Neural cell (in vitro differentiated cells): Measurements from ENCODE around the gene C6orf132.

Source experiments
- CTCF ChIP-seq: fragments of 450-650 bp; IDR thresholded peaks from 2 replicates; pipeline ENCODE4 v1.5.1; 2014; ENCODE audit warnings: antibody characterized with exemption, mild to moderate bottlenecking, moderate library complexity; ENCODE audit not compliant: poor library complexity, severe bottlenecking
- EP300 ChIP-seq: fragments of 450-650 bp; conservative IDR thresholded peaks from 2 replicates; pipeline ENCODE4 v1.6.1; 2014; ENCODE audit warnings: antibody characterized with exemption, mild to moderate bottlenecking, moderate library complexity; ENCODE audit not compliant: poor library complexity, severe bottlenecking
- MXI1 ChIP-seq: fragments of 450-650 bp; conservative IDR thresholded peaks from 2 replicates; pipeline ENCODE4 v1.6.1; 2014; ENCODE audit warnings: antibody characterized with exemption, mild to moderate bottlenecking; ENCODE audit not compliant: poor library complexity, severe bottlenecking
- POLR2AphosphoS5 ChIP-seq: IDR thresholded peaks from 2 replicates; pipeline ENCODE4 v1.6.1; 2012
- RAD21 ChIP-seq: fragments of 450-650 bp; conservative IDR thresholded peaks from 2 replicates; pipeline ENCODE4 v1.6.1; 2014; ENCODE audit warnings: antibody characterized with exemption, mild to moderate bottlenecking, moderate library complexity
- REST ChIP-seq: IDR thresholded peaks from 2 replicates; pipeline ENCODE4 v1.6.1; 2012; ENCODE audit warnings: borderline replicate concordance

- no peak for TF ChIP-seq CTCF
- TF ChIP-seq RAD21 = no peak
- no peak for TF ChIP-seq EP300
- TF ChIP-seq MXI1 = no peak
- TF ChIP-seq REST = no peak
- TF ChIP-seq POLR2AphosphoS5 = no peak
Measured at GRCh38 chr6:42099340-42100028, 42.9 kb downstream of the C6orf132 start.
